DOHH2 (cell line): Measurements from ENCODE around the gene SS18L1.

ENCODE experiments used
- H3F3A ChIP-seq: fragments of 200-600 bp; sonication (generic), shearing (Covaris generic); 2 replicates; pipeline ENCODE4 v1.6.0; 2016; ENCODE audit warnings: antibody characterized with exemption, mild to moderate bottlenecking; ENCODE audit not compliant: control insufficient read depth, insufficient read depth
- H3K27ac ChIP-seq: fragments of 200-600 bp; sonication (generic); 2 replicates; pipeline ENCODE4 v1.5.1; 2014; ENCODE audit warnings: low read depth, mild to moderate bottlenecking, low read length, moderate library complexity
- H3K27me3 ChIP-seq: fragments of 200-600 bp; sonication (generic); 2 replicates; pipeline ENCODE4 v1.6.1; 2014; ENCODE audit warnings: mild to moderate bottlenecking, low read length, mixed read lengths; ENCODE audit not compliant: control insufficient read depth
- H3K36me3 ChIP-seq: fragments of 200-600 bp; sonication (generic); 2 replicates; pipeline ENCODE4 v1.6.1; 2014; ENCODE audit warnings: mild to moderate bottlenecking, low read length, moderate library complexity, mixed read lengths; ENCODE audit not compliant: control insufficient read depth
- H3K4me1 ChIP-seq: fragments of 200-600 bp; sonication (generic); 2 replicates; pipeline ENCODE4 v1.6.1; 2014; ENCODE audit warnings: mild to moderate bottlenecking, low read length, mixed read lengths; ENCODE audit not compliant: control insufficient read depth
- H3K4me2 ChIP-seq: fragments of 200-600 bp; sonication (generic); 2 replicates; pipeline ENCODE4 v1.6.0; 2014; ENCODE audit warnings: mild to moderate bottlenecking, low read length, moderate library complexity
- H3K4me3 ChIP-seq: fragments of 200-600 bp; sonication (generic); 2 replicates; pipeline ENCODE4 v1.5.1; 2014; ENCODE audit warnings: mild to moderate bottlenecking, low read length, mixed read lengths
- H3K79me2 ChIP-seq: fragments of 200-600 bp; sonication (generic); 2 replicates; pipeline ENCODE4 v1.6.1; 2014; ENCODE audit warnings: mild to moderate bottlenecking, low read length, mixed read lengths; ENCODE audit not compliant: control insufficient read depth
- H3K9me2 ChIP-seq: fragments of 200-600 bp; sonication (generic); replicated peaks from 2 replicates; pipeline ENCODE4 v1.6.1; 2014; ENCODE audit warnings: mild to moderate bottlenecking, low read length, mixed read lengths; ENCODE audit not compliant: control insufficient read depth
- H3K9me3 ChIP-seq: fragments of 200-600 bp; sonication (generic); 2 replicates; pipeline ENCODE4 v1.6.1; 2014; ENCODE audit warnings: antibody characterized with exemption, low read length, mixed read lengths; ENCODE audit not compliant: control insufficient read depth, insufficient read depth
- H4K20me1 ChIP-seq: fragments of 200-600 bp; sonication (generic); 2 replicates; pipeline ENCODE4 v1.6.0; 2014; ENCODE audit warnings: low read depth, mild to moderate bottlenecking, antibody characterized with exemption, low read length, moderate library complexity; ENCODE audit not compliant: control insufficient read depth, insufficient read depth
- CTCF ChIP-seq: fragments of 200-600 bp; sonication (generic); IDR thresholded peaks from one replicate; pipeline ENCODE4 v1.5.1; 2014; ENCODE audit warnings: antibody characterized with exemption, mild to moderate bottlenecking, low read depth, low read length; ENCODE audit not compliant: poor library complexity, severe bottlenecking
- EZH2phosphoT487 ChIP-seq: fragments of 200-600 bp; sonication (generic); IDR thresholded peaks from 2 replicates; pipeline ENCODE4 v1.6.1; 2017; ENCODE audit warnings: borderline replicate concordance, mild to moderate bottlenecking, antibody characterized with exemption, low read length, moderate library complexity, mixed read lengths

Gene SS18L1

GRCh38 chr20:62209850-62210495, 66.4 kb downstream of the SS18L1 start:
- H3K27me3 ChIP-seq, result peaks cover 18% of the 10 kb centered on the region; the same call in 1 of the 2 replicates
- no peaks in the 10 kb centered on the region for H4K20me1 ChIP-seq
- no peaks in the 10 kb centered on the region for H3K9me2 ChIP-seq
- no peak overlapping the region for H3K4me2 ChIP-seq
- no peaks in the 10 kb centered on the region for H3F3A ChIP-seq
- no peak overlapping the region for H3K27ac ChIP-seq
- H3K79me2 ChIP-seq, result no peaks in the 10 kb centered on the region
- H3K9me3 ChIP-seq, result no peaks in the 10 kb centered on the region
- H3K4me3 ChIP-seq, result no peak overlapping the region
- no peaks in the 10 kb centered on the region for H3K36me3 ChIP-seq
- H3K4me1 ChIP-seq, result peaks cover 5% of the 10 kb centered on the region
- TF ChIP-seq CTCF (no peak), EZH2phosphoT487 (no peak)

- peaks cover 18% of the 10 kb centered on the region; the same call in 1 of the 2 replicates for H3K27me3 ChIP-seq
- TF ChIP-seq CTCF (no peak), EZH2phosphoT487 (no peak)
- H3K9me3 ChIP-seq, result no peaks in the 10 kb centered on the region
- H3F3A ChIP-seq, result no peaks in the 10 kb centered on the region
- H3K79me2 ChIP-seq, result no peaks in the 10 kb centered on the region
- H3K9me2 ChIP-seq, result no peaks in the 10 kb centered on the region
- H3K4me2 ChIP-seq, result no peak overlapping the region
- H3K27ac ChIP-seq, result no peak overlapping the region
- H3K4me3 ChIP-seq, result no peak overlapping the region
- no peaks in the 10 kb centered on the region for H4K20me1 ChIP-seq
- H3K4me1 ChIP-seq, result peaks cover 10% of the 10 kb centered on the region
- no peaks in the 10 kb centered on the region for H3K36me3 ChIP-seq
Observed at GRCh38 chr20:62210496-62210855, 66.9 kb downstream of the SS18L1 start.

GRCh38 chr20:62211216-62211615, 67.6 kb downstream of the SS18L1 start:
- H3K36me3 ChIP-seq, result no peaks in the 10 kb centered on the region
- H3K4me1 ChIP-seq, result peaks cover 16% of the 10 kb centered on the region
- no peaks in the 10 kb centered on the region for H4K20me1 ChIP-seq
- no peak overlapping the region for H3K4me2 ChIP-seq
- H3K27me3 ChIP-seq, result peaks cover 18% of the 10 kb centered on the region; the same call in 1 of the 2 replicates
- no peaks in the 10 kb centered on the region for H3F3A ChIP-seq
- no peak overlapping the region for H3K27ac ChIP-seq
- no peak for TF ChIP-seq CTCF
- no peak for TF ChIP-seq EZH2phosphoT487
- H3K9me2 ChIP-seq, result no peaks in the 10 kb centered on the region
- no peaks in the 10 kb centered on the region for H3K79me2 ChIP-seq
- H3K4me3 ChIP-seq, result no peak overlapping the region
- H3K9me3 ChIP-seq, result no peaks in the 10 kb centered on the region
